Measurements from ENCODE around the gene CENPA.

CENPA gene

GRCh38 chr2:26816893-26817292 is 31.0 kb downstream of the CENPA start:
- peak; percentile 47 for DNase-seq (ENCODE audit: low read depth)
- H3K4me3 ChIP-seq (ENCODE audit: low read depth, low read length), result no peak overlapping the region
- TF ChIP-seq MYC (IDR thresholded peaks at IDR 0.05; ENCODE audit: low read depth, low read length) (no peak), MAX (IDR thresholded peaks at IDR 0.05; ENCODE audit: low read depth, low read length) (no peak), POLR2A (IDR thresholded peaks at IDR 0.05; ENCODE audit: extremely low read depth, insufficient read length) (no peak), CTCF (IDR thresholded peaks at IDR 0.05; ENCODE audit: low read depth, low read length) (no peak)

DNA sequence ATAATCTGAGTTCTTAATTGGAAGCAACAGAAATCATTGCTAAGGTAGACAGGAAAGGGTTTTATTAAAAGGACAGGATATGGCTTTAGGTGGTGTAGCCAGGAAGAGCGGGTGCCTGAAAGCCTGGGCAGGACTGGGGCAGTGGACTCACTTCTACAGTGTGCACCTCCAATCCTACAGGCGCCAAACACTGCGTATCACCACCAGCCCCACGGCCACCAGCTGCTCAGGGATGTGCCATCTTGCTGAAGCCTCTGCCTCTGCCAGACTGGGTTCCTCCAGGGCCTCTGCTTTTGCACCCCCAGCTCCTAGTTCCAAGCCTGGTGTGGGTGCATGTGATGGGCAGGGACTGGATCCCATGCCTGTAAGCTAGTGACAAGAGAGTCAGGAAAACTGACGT is 32.4 kb downstream of the CENPA start:
- no peak for DNase-seq (ENCODE audit: low read depth)
- H3K4me3 ChIP-seq (ENCODE audit: low read depth, low read length), result no peak overlapping the region
- no peak for TF ChIP-seq MAX (IDR thresholded peaks at IDR 0.05; ENCODE audit: low read depth, low read length)
- TF ChIP-seq POLR2A (IDR thresholded peaks at IDR 0.05; ENCODE audit: extremely low read depth, insufficient read length), result no peak
- no peak for TF ChIP-seq MYC (IDR thresholded peaks at IDR 0.05; ENCODE audit: low read depth, low read length)
- no peak for TF ChIP-seq CTCF (IDR thresholded peaks at IDR 0.05; ENCODE audit: low read depth, low read length)

DNA sequence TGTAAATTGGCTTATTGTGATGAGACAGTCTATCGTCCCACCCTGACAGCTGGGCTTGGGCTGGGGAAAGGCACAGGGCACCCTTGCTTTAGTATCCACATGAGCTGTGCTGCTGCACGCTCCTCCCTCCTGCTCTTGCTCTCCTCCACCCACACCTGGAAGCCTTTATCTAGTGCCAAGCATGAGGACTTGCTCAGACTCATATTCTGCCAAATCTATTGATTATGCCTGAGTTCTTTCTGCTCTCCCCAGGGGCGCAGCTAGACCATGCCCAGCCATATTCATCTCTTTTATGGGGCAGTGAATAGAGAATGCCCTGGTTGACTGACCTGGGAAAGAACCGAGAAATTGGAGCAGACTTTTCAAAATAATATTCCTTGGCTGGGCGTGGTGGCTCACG is 33.1 kb downstream of the CENPA start:
- no peak for DNase-seq (ENCODE audit: low read depth)
- TF ChIP-seq CTCF (IDR thresholded peaks at IDR 0.05; ENCODE audit: low read depth, low read length), result no peak
- no peak for TF ChIP-seq MYC (IDR thresholded peaks at IDR 0.05; ENCODE audit: low read depth, low read length)
- TF ChIP-seq MAX (IDR thresholded peaks at IDR 0.05; ENCODE audit: low read depth, low read length), result no peak
- TF ChIP-seq POLR2A (IDR thresholded peaks at IDR 0.05; ENCODE audit: extremely low read depth, insufficient read length), result no peak
- H3K4me3 ChIP-seq (ENCODE audit: low read depth, low read length), result no peak overlapping the region

DNA sequence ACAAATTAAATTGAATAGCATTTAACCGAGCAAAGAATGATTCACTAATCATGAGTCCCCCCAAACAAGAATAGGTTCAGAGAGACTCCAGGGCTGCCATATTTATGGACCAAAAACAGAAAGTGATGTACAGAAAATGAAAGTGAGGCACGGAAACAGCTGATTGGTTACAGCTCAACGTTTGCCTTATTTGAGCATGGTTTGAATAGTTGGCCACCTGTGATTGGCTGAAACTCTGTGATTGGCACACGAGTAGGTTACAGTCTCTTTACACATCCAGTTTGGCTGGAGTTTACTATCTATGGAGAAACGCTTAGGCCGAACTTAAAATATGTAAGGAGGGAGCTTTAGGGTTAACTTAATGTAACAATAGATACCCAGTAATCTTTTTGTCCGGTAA is 35.1 kb downstream of the CENPA start:
- TF ChIP-seq MYC (IDR thresholded peaks at IDR 0.05; ENCODE audit: low read depth, low read length) (no peak), POLR2A (IDR thresholded peaks at IDR 0.05; ENCODE audit: extremely low read depth, insufficient read length) (no peak), MAX (IDR thresholded peaks at IDR 0.05; ENCODE audit: low read depth, low read length) (no peak)
- no peak for DNase-seq (ENCODE audit: low read depth)
- H3K4me3 ChIP-seq (ENCODE audit: low read depth, low read length), result no peak overlapping the region

- no peak overlapping the region for H3K4me3 ChIP-seq (ENCODE audit: low read depth, low read length)
- TF ChIP-seq MAX (IDR thresholded peaks at IDR 0.05; ENCODE audit: low read depth, low read length) (no peak), CTCF (IDR thresholded peaks at IDR 0.05; ENCODE audit: low read depth, low read length) (no peak), POLR2A (IDR thresholded peaks at IDR 0.05; ENCODE audit: extremely low read depth, insufficient read length) (no peak), MYC (IDR thresholded peaks at IDR 0.05; ENCODE audit: low read depth, low read length) (no peak)
- DNase-seq (ENCODE audit: low read depth), result no peak
These were observed 37.0 kb downstream of the CENPA start for GRCh38 chr2:26822877-26823276.

- peak; percentile 91 for DNase-seq (ENCODE audit: low read depth)
- TF ChIP-seq CTCF (IDR thresholded peaks at IDR 0.05; ENCODE audit: low read depth, low read length), result no peak
- peak; percentile 27; the same call in 1 of the 2 replicates for TF ChIP-seq MYC (IDR thresholded peaks at IDR 0.05; ENCODE audit: low read depth, low read length)
- no peak for TF ChIP-seq MAX (IDR thresholded peaks at IDR 0.05; ENCODE audit: low read depth, low read length)
- no peak overlapping the region for H3K4me3 ChIP-seq (ENCODE audit: low read depth, low read length)
These were observed 52.5 kb downstream of the CENPA start for GRCh38 chr2:26838121-26838906.

All from NB4 (cell line).